HUES6 (cell line): ENCODE data around the gene HSPA6.
"Not testable (repeated sequence)": the region's sequence is repeated elsewhere in the genome, so short reads cannot be mapped to it uniquely, and the experiment has no call there.

Experiments used
- H3K27ac ChIP-seq: 2 replicates; pipeline ENCODE4 v1.7.0; 2013; ENCODE audit warnings: low read depth, mild to moderate bottlenecking, low read length, inconsistent platforms
- H3K27me3 ChIP-seq: 2 replicates; pipeline ENCODE4 v1.6.1; 2013; ENCODE audit warnings: low read length; ENCODE audit not compliant: control insufficient read depth, insufficient read depth
- H3K36me3 ChIP-seq: 2 replicates; pipeline ENCODE4 v1.6.1; 2013; ENCODE audit warnings: low read length; ENCODE audit not compliant: control insufficient read depth, insufficient read depth
- H3K4me1 ChIP-seq: 2 replicates; pipeline ENCODE4 v1.6.1; 2013; ENCODE audit warnings: low read length; ENCODE audit not compliant: control insufficient read depth, insufficient read depth
- H3K4me3 ChIP-seq: 2 replicates; pipeline ENCODE4 v1.5.1; 2013; ENCODE audit warnings: low read depth, low read length
- H3K9ac ChIP-seq: one replicate; pipeline ENCODE4 v1.6.1; 2013; ENCODE audit warnings: mild to moderate bottlenecking, low read length
- H3K9me3 ChIP-seq: 2 replicates; pipeline ENCODE4 v1.6.1; 2013; ENCODE audit warnings: low read depth, low read length; ENCODE audit not compliant: control insufficient read depth, insufficient read depth

Gene HSPA6

GRCh38 chr1:161523817-161524741 lies at the start of gene HSPA6:
Gene HSPA6 (plus strand): TSS chr1:161524540. CDS start chr1:161524659, 119 bp downstream.
- H3K36me3 ChIP-seq, H3K9me3 ChIP-seq, H3K4me1 ChIP-seq, H3K27ac ChIP-seq: not testable (repeated sequence)
- H3K27me3 ChIP-seq = peaks cover 44% of the 10 kb centered on the region
- H3K9ac ChIP-seq = peak within 1 kb of the TSS; percentile 53
- peak within 1 kb of the TSS; percentile 83 for H3K4me3 ChIP-seq

DNA sequence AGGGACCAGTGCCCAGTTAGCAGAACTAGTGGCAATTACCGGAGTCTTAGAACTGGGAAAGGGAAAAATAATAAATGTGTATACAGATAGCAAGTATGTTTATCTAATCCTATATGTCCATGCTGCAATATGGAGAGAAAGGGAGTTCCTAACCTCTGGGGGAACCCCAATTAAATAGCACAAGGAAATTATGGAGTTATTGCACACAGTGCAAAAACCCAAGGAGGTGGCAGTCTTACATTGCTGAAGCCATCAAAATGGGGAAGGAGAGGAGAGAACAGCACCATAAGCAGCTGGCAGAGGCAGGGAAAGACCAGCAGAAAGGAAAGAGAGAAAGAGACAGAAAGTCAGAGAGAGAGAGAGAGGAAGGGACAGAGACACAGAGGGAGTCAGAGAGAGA lies 46.6 kb upstream of the HSPA6 start:
- not testable (repeated sequence) for H3K36me3 ChIP-seq, H3K9ac ChIP-seq, H3K4me3 ChIP-seq, H3K4me1 ChIP-seq, H3K27ac ChIP-seq
- Histone ChIP-seq H3K27me3 (peaks cover 44% of the 10 kb centered on the region), H3K9me3 (peaks cover 12% of the 10 kb centered on the region; the same call in 1 of the 2 replicates)

- Histone ChIP-seq H3K4me3 (no peak overlapping the region), H3K36me3 (no peaks in the 10 kb centered on the region), H3K9ac (no peak overlapping the region), H3K9me3 (peaks cover 12% of the 10 kb centered on the region; the same call in 1 of the 2 replicates), H3K4me1 (no peaks in the 10 kb centered on the region), H3K27me3 (peaks cover 38% of the 10 kb centered on the region), H3K27ac (no peak overlapping the region)
Observed at GRCh38 chr1:161478985-161479384, 45.4 kb upstream of the HSPA6 start.

DNA sequence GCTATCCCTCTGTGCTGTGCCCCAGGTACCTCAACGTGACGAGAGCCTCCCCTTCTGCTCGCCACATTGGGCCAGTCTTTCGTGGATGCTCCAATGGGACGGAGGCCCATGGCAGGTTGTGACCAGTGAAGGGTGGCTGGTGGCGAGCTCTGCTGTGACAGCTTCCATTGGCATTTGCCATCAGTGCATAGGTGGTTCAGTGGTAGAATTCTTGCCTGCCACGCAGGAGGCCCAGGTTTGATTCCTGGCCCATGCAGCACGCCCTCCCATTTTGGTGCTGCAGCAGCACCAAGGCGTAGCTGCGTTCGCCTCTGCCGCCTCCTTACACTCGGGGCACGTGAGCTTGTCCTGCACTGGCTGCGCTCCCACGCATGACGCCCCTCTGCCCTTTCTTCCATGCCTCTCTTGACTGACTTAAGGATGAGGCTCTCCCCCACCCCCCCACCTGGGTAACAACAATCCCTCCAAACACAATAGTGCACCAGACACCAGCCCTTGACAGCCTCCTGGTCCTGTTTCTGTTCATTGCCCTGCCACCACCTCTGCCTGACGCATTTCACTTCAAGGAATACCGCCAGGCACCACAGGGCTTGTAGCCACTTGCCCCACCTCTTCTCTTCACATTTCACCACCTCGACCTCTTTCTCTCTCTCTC lies 43.8 kb upstream of the HSPA6 start:
- H3K4me1 ChIP-seq = no peaks in the 10 kb centered on the region
- H3K27me3 ChIP-seq = peaks cover 38% of the 10 kb centered on the region
- H3K9me3 ChIP-seq = peaks cover 9% of the 10 kb centered on the region; the same call in 1 of the 2 replicates
- no peaks in the 10 kb centered on the region for H3K36me3 ChIP-seq
- H3K4me3 ChIP-seq = no peak overlapping the region
- no peak overlapping the region for H3K9ac ChIP-seq
- H3K27ac ChIP-seq = no peak overlapping the region

DNA sequence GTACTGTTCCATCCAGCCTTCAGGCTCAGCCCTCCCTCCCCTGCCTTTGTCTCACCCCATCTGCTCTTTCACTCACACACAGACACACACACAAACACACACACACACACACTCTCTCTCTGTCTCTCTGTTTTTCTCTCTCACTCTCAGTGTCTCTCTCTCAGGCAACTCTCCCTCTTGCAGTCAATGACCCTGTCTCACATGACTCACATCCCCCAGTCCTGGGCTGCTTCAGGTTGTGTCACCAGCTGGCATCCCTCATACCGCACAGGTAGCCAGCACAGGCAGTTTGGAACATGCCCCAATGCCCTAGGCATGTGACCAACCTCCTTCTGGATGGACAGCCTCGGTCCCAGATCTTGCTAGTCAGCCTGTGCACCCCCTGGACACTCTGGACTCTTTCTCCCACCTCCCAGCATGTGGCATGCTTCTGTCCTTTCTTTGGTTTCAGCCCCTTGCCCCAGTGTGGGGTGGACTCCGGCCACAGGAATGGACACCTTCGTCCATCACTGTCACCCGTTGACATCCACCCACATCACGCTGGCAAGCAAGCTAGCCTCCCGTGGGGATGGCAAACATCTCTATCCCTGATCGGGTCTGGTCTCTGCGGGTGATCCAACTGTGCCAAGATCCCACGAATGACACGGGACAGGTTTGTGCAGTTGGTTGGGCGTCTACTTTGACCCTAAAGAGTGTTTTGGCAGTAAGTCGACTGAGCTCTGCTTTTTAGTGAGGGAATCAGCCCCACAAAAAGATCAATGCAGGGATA lies 42.5 kb upstream of the HSPA6 start:
- peaks cover 9% of the 10 kb centered on the region; the same call in 1 of the 2 replicates for H3K9me3 ChIP-seq
- H3K4me3 ChIP-seq = no peak overlapping the region
- peaks cover 38% of the 10 kb centered on the region for H3K27me3 ChIP-seq
- H3K9ac ChIP-seq = no peak overlapping the region
- H3K27ac ChIP-seq = no peak overlapping the region
- no peaks in the 10 kb centered on the region for H3K36me3 ChIP-seq
- H3K4me1 ChIP-seq = no peaks in the 10 kb centered on the region

GRCh38 chr1:161482610-161483009 lies 41.7 kb upstream of the HSPA6 start:
- H3K4me3 ChIP-seq = no peak overlapping the region
- no peak overlapping the region for H3K9ac ChIP-seq
- no peaks in the 10 kb centered on the region for H3K36me3 ChIP-seq
- peaks cover 38% of the 10 kb centered on the region for H3K27me3 ChIP-seq
- peaks cover 9% of the 10 kb centered on the region; the same call in 1 of the 2 replicates for H3K9me3 ChIP-seq
- no peaks in the 10 kb centered on the region for H3K4me1 ChIP-seq
- H3K27ac ChIP-seq = no peak overlapping the region

GRCh38 chr1:161483361-161483760 lies 41.0 kb upstream of the HSPA6 start:
- no peaks in the 10 kb centered on the region for H3K36me3 ChIP-seq
- H3K9me3 ChIP-seq = peaks cover 9% of the 10 kb centered on the region; the same call in 1 of the 2 replicates
- no peak overlapping the region for H3K4me3 ChIP-seq
- peaks cover 38% of the 10 kb centered on the region for H3K27me3 ChIP-seq
- H3K27ac ChIP-seq = no peak overlapping the region
- no peaks in the 10 kb centered on the region for H3K4me1 ChIP-seq
- no peak overlapping the region for H3K9ac ChIP-seq

- no peak overlapping the region for H3K4me3 ChIP-seq
- H3K9me3 ChIP-seq = no peaks in the 10 kb centered on the region
- peaks cover 48% of the 10 kb centered on the region for H3K27me3 ChIP-seq
- no peak overlapping the region for H3K27ac ChIP-seq
- H3K9ac ChIP-seq = no peak overlapping the region
- H3K36me3 ChIP-seq = no peaks in the 10 kb centered on the region
- H3K4me1 ChIP-seq = no peaks in the 10 kb centered on the region
Observed at GRCh38 chr1:161484613-161485012, 39.7 kb upstream of the HSPA6 start.

- peaks cover 48% of the 10 kb centered on the region for H3K27me3 ChIP-seq
- H3K9me3 ChIP-seq = no peaks in the 10 kb centered on the region
- H3K4me3 ChIP-seq = no peak overlapping the region
- no peaks in the 10 kb centered on the region for H3K4me1 ChIP-seq
- H3K27ac ChIP-seq = no peak overlapping the region
- H3K36me3 ChIP-seq = no peaks in the 10 kb centered on the region
- no peak overlapping the region for H3K9ac ChIP-seq
Observed at GRCh38 chr1:161486806-161487741, 37.3 kb upstream of the HSPA6 start.

DNA sequence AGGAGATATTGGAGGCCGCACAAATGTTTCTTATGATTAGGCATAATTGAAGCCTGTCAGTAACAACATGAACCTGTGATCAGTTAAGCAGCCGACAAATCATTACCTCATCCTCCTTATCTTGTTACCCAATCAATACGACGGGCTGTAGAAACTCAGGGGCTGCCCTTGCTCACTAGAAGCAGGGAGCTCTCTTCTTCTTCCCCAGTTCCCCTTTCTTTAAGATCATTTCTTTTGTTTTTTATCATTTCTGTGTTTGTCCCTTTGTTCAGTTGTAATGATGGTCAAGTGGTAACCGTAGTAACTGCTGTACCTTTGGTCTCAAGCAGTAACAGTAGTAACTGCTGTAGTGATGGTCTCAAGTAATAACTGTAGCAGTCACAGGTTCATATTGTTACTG lies 32.9 kb upstream of the HSPA6 start:
- H3K9me3 ChIP-seq = no peaks in the 10 kb centered on the region
- peaks cover 43% of the 10 kb centered on the region for H3K27me3 ChIP-seq
- H3K9ac ChIP-seq = no peak overlapping the region
- no peaks in the 10 kb centered on the region for H3K36me3 ChIP-seq
- H3K4me1 ChIP-seq = no peaks in the 10 kb centered on the region
- no peak overlapping the region for H3K27ac ChIP-seq
- no peak overlapping the region for H3K4me3 ChIP-seq
